Body of pancreas (tissue), 4 donors: ENCODE measurements around the gene FHIP2A.
"Not testable (repeated sequence)": the region's sequence is repeated elsewhere in the genome, so short reads cannot be mapped to it uniquely, and the experiment has no call there.

Source experiments
- CTCF ChIP-seq, 7 experiments: fragments of 450-650 bp in 4 of 7; fragments of 200-600 bp in 3 of 7; sonication (generic) in 3 of 7; IDR thresholded peaks; one replicate each; pipeline ENCODE4 v1.5.1; 2016 to 2019; ENCODE audit warnings: antibody characterized with exemption in 7 of 7
- POLR2A ChIP-seq, 3 donors: fragments of 450-650 bp; IDR thresholded peaks; one replicate each; pipeline ENCODE4 v1.6.1; 2016; ENCODE audit warnings: antibody characterized with exemption in 3 of 3, mild to moderate bottlenecking in 2 of 3

- not testable (repeated sequence) for TF ChIP-seq CTCF, POLR2A (IDR thresholded peaks at IDR 0.05)
Observed at GRCh38 chr10:114775082-114775481, 46.5 kb upstream of the FHIP2A start.
